NCI-H446 treated with DMSO at 0.1 percent for 48 hours (cell line): Measurements from ENCODE around the gene SIX3.

Experiments used
- DNase-seq: peaks from one replicate; lab custom pipeline; 2025; lab: John Stamatoyannopoulos, UW

SIX3 gene

DNA sequence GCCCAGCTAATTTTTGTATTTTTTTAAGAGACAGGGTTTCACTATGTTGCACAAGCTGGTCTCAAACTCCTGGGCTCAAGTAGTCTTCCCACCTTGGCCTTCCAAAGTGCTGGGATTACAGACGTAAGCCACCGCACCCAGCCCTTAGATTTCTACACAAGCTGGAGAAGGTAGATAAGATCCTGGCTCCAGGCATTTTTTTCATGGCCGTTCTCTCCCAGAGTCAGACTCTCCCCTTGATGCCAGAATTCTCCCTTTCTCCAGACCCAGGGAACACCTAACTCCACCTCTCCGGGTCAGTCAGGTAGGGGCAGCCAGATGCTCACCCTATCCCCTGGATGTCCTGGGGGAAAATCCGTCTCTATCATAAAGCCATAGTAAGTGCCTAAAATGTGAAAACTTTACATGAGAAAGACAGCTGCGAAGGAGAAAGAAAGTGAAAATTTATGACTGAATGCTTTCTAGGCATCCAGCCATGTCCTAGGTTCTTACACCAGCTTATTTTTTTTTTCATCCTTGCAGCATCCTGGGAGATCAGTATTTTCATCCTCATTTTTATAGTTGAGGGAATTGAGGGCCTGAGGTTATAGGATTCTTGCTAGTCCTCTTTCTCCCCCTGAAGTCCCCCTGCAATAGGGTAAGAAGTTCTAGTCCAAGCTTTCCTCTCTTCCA is 16.3 kb downstream of the SIX3 start:
- DNase-seq = no peak

- no peak for DNase-seq
These were observed 18.4 kb downstream of the SIX3 start for GRCh38 chr2:44959855-44960254.

GRCh38 chr2:44960871-44961270 is 19.4 kb downstream of the SIX3 start:
- no peak for DNase-seq

DNA sequence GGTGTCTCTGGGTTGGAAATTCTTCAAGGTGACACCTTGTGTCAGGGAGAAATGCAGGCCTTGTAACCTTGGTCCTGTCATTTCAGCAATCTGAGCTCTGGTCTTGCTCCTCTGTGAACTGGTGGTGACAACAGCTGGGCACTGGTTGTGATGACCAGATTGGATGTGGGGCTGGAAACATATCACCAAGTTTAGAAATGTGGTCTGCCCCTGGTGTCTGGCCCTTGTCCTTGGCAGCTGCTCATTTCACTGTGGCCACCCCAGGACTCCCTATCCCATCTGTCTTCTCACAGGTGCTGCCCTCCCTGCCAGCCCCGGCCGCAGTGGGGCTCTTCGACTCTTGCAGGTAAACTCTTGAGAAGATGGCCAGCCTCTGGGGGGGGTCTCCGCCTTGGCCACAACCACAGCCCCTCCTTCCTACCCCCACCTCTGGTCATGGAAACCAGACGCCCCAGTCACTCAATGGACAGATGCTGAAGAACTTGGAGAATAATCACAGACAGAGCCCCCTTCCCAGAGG is 20.7 kb downstream of the SIX3 start:
- DNase-seq = no peak

DNA sequence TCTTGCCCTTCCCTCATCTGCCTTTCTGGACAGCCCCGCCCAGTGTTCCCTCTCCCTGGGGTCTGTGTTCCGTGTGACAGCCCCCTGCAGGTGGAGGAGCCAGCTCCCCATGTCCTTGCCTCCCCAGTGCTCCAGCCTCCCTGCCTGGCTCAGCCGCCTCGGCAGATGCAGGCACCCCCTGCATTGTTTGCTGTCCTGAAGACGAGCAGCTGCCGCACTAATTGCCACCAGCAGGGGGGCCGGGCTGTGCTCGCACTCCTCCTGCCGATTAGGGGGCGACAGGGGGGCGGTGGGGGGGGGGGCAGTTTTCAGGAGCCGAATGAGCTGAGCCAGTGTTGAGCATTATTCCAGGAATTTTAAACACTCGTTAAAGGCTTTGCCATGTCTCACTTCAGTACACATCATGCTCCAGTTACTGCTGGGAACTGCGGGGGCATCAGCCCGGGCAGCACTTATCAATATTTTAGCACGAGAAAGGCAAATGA is 23.3 kb downstream of the SIX3 start:
- DNase-seq = peak; percentile 62

- no peak for DNase-seq
These were observed 24.2 kb downstream of the SIX3 start for GRCh38 chr2:44965684-44966083.

DNA sequence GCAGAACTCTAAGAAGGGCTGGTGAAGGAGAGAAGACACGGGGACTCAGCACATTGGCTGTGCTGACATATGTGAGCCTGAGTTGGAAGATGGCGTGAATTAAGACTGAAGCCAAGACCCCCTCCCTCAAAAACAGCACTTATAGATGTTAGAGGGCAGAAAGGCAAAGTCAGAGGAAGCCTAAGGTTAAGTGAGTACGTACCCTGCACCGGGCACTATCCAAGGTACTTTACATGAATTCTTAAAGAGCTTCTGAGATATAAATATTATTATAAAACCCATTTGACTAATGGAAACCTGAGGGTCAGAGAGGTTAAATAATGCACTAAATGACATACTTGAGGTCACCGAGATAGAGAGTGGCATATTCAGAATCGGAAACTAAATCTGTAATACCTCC is 25.6 kb downstream of the SIX3 start:
- no peak for DNase-seq

DNA sequence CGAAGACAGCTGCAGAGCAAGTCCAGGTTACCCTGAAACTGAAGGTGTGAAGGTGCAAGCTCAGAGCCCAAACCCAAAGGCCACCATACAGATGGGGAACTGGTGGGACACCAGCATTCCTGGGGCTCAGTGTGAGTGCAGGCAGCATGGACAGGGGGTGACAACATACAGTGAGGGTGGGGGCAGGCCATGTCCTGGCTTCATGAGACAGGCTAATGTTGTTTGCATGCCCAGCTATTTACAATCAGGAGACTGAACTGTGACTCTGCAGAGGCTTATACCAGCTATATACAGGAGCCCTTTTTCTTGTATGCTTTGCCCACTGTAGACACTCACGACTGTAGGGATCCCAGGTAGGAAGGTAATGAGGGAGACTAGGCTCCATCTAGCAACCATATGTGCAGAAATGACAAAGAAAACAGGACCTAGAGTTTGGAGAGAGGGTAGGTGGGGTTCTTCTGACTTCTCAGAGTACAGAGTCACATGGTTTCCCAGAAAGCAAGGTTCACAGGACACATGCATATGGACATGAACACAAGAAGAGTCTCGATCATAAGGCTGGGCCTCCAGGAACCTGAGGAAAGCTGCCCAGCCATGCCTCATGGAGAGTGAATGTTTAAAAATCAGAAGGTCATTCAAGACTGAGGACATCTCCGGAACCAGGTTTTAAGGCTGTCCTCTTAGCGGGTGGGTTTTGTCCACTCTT is 26.4 kb downstream of the SIX3 start:
- DNase-seq = no peak

GRCh38 chr2:44969936-44970335 is 28.4 kb downstream of the SIX3 start:
- DNase-seq = no peak

DNA sequence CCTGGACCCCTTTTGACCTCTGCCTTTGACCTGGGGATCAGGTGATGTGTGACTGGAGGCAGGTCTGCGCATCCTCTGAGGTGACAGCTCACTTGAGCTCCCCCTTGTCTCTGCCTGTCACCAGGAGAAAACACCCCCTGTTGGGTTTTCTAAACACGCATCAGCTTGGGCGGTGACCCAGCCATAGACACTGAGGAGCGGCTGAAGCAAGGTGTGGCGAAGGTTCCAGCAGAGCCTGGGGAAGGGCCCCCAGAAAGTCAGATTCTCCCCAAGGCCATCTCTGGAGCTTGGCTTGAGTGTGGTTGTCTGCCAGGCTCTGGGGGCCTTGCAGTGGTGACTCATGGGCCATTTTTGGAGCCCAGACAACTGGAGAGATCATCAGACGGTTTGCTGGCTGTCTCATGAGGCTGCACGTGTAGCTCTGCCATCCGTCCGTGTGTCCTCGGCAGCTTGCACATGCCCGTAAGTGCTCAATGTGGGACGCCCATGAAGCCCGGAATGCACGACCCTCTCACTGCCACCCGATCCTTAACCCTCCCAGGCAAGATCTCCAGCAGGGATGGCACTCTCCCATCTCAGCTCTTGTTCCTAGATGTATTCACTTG is 29.4 kb downstream of the SIX3 start:
- DNase-seq = no peak

- no peak for DNase-seq
These were observed 31.5 kb downstream of the SIX3 start for GRCh38 chr2:44972771-44973535.

GRCh38 chr2:44974064-44974715 is 32.7 kb downstream of the SIX3 start:
- DNase-seq = peak; percentile 38

DNA sequence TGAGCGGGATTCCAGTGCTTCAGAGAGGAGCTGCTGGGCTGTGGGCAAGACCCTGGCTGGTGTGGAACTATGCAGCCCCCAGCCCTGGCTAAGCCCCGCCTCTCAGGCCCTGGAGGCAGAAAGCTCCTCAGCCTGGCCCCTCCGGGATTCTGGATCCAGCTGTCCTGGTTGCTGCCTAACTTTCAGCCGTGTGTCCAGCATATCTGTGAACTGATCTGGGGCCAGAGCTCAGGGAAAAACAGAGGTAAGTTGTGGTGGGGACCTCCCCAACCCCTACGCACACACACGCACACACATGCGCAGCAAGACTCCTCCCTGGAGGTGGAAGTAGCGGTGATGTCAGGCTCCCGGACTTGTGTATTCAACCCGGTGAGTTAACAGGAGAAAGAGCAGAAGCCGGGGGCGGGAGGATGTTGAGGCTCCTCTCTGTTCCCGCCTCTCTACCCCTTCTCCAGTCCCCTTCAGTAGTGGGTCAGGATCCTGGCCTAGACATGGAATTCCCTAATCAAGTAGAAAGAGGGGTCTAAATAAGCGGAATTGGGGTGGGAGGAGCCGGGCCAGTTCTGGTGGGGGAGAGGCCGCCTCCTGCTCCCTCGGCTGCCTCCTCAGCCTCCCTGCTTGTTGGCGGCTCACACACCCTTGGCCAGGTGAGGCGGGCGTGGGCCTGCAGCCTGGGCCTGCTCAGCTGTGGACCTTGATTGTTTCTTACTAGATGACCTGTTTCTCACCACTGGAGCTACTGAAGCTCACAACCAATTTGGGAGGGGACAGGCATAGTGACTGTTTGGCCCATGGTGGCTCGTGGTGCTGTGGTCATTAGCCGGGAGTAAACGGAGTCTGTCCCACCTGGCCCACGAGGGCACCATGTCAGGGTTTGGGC is 34.3 kb downstream of the SIX3 start:
- DNase-seq = no peak

DNA sequence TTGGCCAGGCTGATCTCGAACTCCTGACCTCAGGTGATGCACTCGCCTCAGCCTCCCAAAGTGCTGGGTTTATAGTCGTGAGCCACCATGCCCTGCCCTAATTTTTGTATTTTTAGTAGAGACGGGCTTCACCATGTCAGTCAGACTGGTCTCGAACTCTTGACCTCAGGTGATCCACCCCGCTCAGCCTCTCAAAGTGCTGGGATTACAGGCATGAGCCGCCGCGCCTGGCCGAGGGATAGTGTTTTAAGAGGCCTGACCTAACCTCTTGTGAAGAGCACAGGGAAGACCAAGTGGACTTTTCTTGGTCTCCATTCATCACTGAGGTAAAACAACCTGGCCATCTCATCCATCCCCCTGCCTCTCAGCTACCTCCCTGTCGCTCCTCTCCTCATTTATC is 38.1 kb downstream of the SIX3 start:
- no peak for DNase-seq

DNA sequence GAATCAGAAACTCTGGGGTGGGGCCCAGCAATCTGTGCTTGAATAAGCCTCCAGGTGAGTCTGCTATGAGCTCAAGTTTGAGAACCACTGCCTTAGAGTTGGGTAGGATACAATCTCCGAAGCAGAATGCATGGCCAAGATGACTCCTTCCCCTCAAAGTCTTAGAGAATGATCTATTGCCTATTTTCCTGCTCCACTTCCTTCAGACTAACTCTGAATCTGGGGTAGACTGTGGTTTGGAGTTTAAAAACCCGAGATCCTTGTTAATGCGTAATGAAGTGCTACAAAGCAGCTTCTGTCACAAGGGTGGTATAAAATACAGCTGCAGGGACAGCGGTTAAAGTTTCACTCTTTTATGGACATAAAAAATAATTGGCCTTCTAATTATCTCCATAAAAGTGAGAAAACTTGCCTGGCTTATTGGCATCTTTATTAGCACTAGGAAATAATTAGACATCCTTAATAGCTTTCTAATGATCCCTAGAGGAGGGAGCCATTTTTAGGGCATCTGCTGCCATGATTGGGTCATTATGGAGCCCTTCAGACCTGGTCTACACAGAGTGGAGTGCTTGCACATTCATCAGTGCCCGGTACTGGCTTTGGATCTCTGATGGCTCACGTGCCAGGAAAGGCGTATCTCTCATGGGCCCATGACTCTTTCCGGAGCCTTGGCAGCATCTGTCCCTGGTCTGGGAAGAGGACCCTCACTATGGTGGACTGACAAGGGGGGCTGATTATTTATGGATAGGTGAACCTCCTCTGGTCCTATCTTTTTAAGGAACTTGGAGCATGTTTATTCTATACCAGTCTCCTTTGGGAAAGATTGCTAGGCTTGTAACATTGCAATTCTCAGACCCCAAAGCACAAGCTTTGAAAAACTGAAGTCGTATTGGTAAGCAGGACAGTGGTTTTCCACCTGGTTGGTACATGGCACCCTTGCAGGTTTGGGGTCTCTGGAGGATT is 39.5 kb downstream of the SIX3 start:
- no peak for DNase-seq

GRCh38 chr2:44981714-44982108 is 40.2 kb downstream of the SIX3 start:
- peak; percentile 8 for DNase-seq

- DNase-seq = no peak
These were observed 42.5 kb downstream of the SIX3 start for GRCh38 chr2:44983836-44984604.

DNA sequence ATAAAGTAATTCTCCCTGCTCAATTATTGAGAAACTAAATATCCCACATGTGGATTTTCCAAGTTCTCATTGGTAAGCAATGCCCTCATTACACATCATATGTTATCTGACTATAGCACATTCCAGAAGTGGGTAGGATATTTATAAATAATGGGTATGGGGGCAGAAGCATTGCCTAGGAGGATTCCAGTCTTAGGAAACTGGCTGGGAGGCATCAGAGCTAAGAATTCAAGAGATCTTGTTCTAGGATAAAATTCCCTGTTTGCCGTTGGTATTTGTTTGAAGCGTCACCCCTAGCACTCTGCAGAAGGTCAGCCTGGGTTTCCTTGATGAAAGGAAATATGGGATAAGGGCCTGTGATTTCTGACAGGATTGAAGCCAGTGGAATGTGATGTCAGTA is 47.7 kb downstream of the SIX3 start:
- DNase-seq = no peak

DNA sequence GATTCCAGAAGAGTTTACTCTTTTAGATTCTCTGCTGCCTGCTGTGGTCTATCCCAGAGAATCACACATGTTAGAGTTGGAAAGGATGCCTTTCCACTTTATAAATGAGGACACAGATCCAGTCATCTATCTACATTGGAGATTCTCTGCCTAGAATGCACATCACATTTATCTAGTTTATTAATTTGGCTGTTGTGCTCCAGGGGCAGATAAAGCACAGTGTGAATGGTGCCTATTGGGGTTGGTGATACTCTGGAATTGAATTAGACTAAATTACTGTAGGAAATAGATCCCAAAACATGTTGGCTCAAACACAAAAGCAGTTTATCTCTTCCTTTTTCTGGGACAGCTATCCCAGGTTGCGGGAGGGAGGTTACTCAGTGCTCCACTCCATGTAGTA is 52.9 kb downstream of the SIX3 start:
- DNase-seq = no peak
